HepG2 (cell line): Measurements from ENCODE around the gene P3H3. TPM values are rescaled to one million over a fixed set of nuclear protein-coding genes. Genes with fewer than 3 reads are reported as not detected.

ENCODE experiments used
- ATAC-seq: fragments of 200-7000 bp; cut with Tn5 transposase; 3 replicates; pipeline ENCODE4 v1.9.1; 2020; ENCODE audit warnings: mild to moderate bottlenecking, moderate library complexity
- BruUV-seq: library from RNA; stranded (reverse); fragments of 400-500 nt; replicated peaks from 2 replicates; lab custom pipeline; 2021; lab: Mats Ljungman, UMichigan
- CTCF ChIA-PET: fragments of 300-600 bp; formaldehyde crosslinking; extraction: SDS; loops from one replicate; lab custom pipeline; 2021; ENCODE audit warnings: low total read pairs, inconsistent platforms, low intra/inter-chr PET ratio; lab: Yijun Ruan, JAX
- POLR2A ChIA-PET: fragments of 350-600 bp; sonication (Branson Sonifier 250); formaldehyde crosslinking; loops from one replicate; lab custom pipeline; 2020; ENCODE audit warnings: antibody characterized with exemption, inconsistent platforms; lab: Yijun Ruan, JAX
- DNase-seq: peaks from one replicate; pipeline ENCODE4 v3.0.0-alpha.2; 2015; ENCODE audit warnings: low spot score
- FAIRE-seq: peaks from 3 replicates; lab custom pipeline; 2011; peaks lifted over from hg19 to GRCh38; lab: Jason Lieb, UNC
- H2AFZ ChIP-seq: one replicate; pipeline ENCODE4 v1.6.1; 2011; ENCODE audit warnings: low read length, inconsistent platforms
- H3K27ac ChIP-seq: fragments of 300-600 bp; 3 replicates; pipeline ENCODE4 v1.8.0; 2011; ENCODE audit warnings: mixed run types, mild to moderate bottlenecking, mixed read lengths, low read length, inconsistent platforms; ENCODE audit not compliant: insufficient read depth; ENCODE audit errors: extremely low read length
- H3K27me3 ChIP-seq, 2 experiments: fragments of 200-600 bp in 1 of 2; 2 replicates in 1 of 2; 3 replicates in 1 of 2; pipeline versions ENCODE4 v1.6.0 to v1.8.0; 2011; ENCODE audit warnings: low read length in 2 of 2, mild to moderate bottlenecking in 2 of 2, moderate library complexity in 2 of 2, inconsistent platforms in 1 of 2; ENCODE audit not compliant: insufficient read depth in 2 of 2, control insufficient read depth in 1 of 2
- H3K36me3 ChIP-seq, 2 experiments: fragments of 200-600 bp in 1 of 2; replicated peaks in 1 of 2; 2 replicates in 1 of 2; 3 replicates in 1 of 2; pipeline versions ENCODE4 v1.5.1 to v1.8.0; 2011; ENCODE audit warnings: low read length in 2 of 2, inconsistent platforms in 1 of 2; ENCODE audit not compliant: insufficient read depth in 2 of 2, control insufficient read depth in 1 of 2
- H3K4me1 ChIP-seq: 2 replicates; pipeline ENCODE4 v1.5.1; 2012; ENCODE audit warnings: low read length, inconsistent platforms; ENCODE audit not compliant: insufficient read depth
- H3K4me2 ChIP-seq: 2 replicates; pipeline ENCODE4 v1.6.0; 2011; ENCODE audit warnings: low read depth, low read length, inconsistent platforms
- H3K4me3 ChIP-seq, 3 experiments: fragments of 200-600 bp in 1 of 3; sonication (generic), shearing (Covaris generic) in 1 of 3; replicated peaks in 1 of 3; 2 replicates each; pipeline ENCODE4 v1.5.1; 2011 to 2016; ENCODE audit warnings: low read length in 3 of 3, inconsistent platforms in 2 of 3, low read depth in 2 of 3, mild to moderate bottlenecking in 2 of 3, control low read depth in 1 of 3, mixed read lengths in 1 of 3; ENCODE audit not compliant: insufficient read depth in 1 of 3
- H3K79me2 ChIP-seq: one replicate; pipeline ENCODE4 v1.6.1; 2011; ENCODE audit warnings: low read length, inconsistent platforms; ENCODE audit not compliant: insufficient read depth
- H3K9ac ChIP-seq: 2 replicates; pipeline ENCODE4 v1.6.0; 2011; ENCODE audit warnings: mild to moderate bottlenecking, low read depth, low read length, inconsistent platforms; ENCODE audit not compliant: insufficient read depth
- H3K9me3 ChIP-seq: 2 replicates; pipeline ENCODE4 v1.5.1; 2012; ENCODE audit warnings: mild to moderate bottlenecking, low read length
- H4K20me1 ChIP-seq: 2 replicates; pipeline ENCODE4 v1.6.0; 2011; ENCODE audit warnings: inconsistent platforms, mild to moderate bottlenecking, low read length, moderate library complexity; ENCODE audit not compliant: insufficient read depth
- AGO2 ChIP-seq: fragments of 200-400 bp; formaldehyde crosslinking; optimal IDR thresholded peaks from 2 replicates; pipeline ENCODE3; 2017; ENCODE audit warnings: mild to moderate bottlenecking, low read depth, low read length, moderate library complexity
- RBFOX2 ChIP-seq: fragments of 200-400 bp; formaldehyde crosslinking; IDR thresholded peaks from 2 replicates; pipeline ENCODE4 v1.6.1; 2017; ENCODE audit warnings: low read depth, mild to moderate bottlenecking, low read length
- SRSF4 ChIP-seq: fragments of 200-400 bp; formaldehyde crosslinking; IDR thresholded peaks from one replicate; pipeline ENCODE4 v1.6.1; 2018; ENCODE audit warnings: mild to moderate bottlenecking, low read depth, low read length, moderate library complexity; ENCODE audit not compliant: poor library complexity, severe bottlenecking
- ZNF615 ChIP-seq: sonication (generic); formaldehyde crosslinking; IDR thresholded peaks from 2 replicates; pipeline ENCODE4 v1.5.0; 2020; ENCODE audit warnings: mild to moderate bottlenecking, missing genetic modification reagents, borderline replicate concordance
- WGBS: methylation state at CpG from one replicate; pipeline ENCODE4 v1.1.6; 2017; ENCODE audit warnings: low lambda C conversion rate; 5-methylcytosine and 5-hydroxymethylcytosine counted together
- in situ Hi-C: cut with HindIII; loops from 2 replicates; pipeline ENCODE4 v1.10.0; 2017; ENCODE audit warnings: low pct_unique_long_range_greater_than_20kb; ENCODE audit not compliant: extremely low pct_ligation_motif_present
- intact Hi-C: fragments of 100-400 bp; cut with micrococcal nuclease; formaldehyde crosslinking; loops from one replicate; pipeline ENCODE4 v1.10.0; 2022; ENCODE audit not compliant: unreplicated experiment
- polyA plus RNA-seq, 8 experiments: library from polyadenylated mRNA; depleted of rRNA in 3 of 8; stranded (reverse) in 7 of 8; unstranded in 1 of 8; fragments of >200 nt; fragmentation: Illumina TruSeq in 4 of 8; extraction: Trizol in 4 of 8; gene quantifications; 2 replicates each; pipeline versions ENCODE4 v1.2.1 to v1.2.3, GENCODE V29; 2011 to 2016; ENCODE audit warnings: low read depth in 4 of 8, missing spikeins in 1 of 8, mixed read lengths in 1 of 8; ENCODE audit not compliant: insufficient read depth in 1 of 8
- total RNA-seq, 5 experiments: library from RNA; depleted of rRNA; stranded (reverse); fragments of >200 nt; fragmentation: Illumina TruSeq; extraction: Trizol; gene quantifications; 2 replicates each; pipeline ENCODE4 v1.2.3, GENCODE V29; 2016; ENCODE audit warnings: low read depth in 1 of 5

The P3H3 gene
- total and polyA plus RNA-seq, 2 of the 13 experiments (the other 11 are each of a cell fraction or from before 2014, with no cell fraction given), result 20.1 to 20.5 TPM

GRCh38 chr12:6838854-6839253 lies 10.6 kb downstream of the P3H3 start:
- intact Hi-C loops, result no loop called here
- no peak overlapping the region for H2AFZ ChIP-seq
- TF ChIP-seq SRSF4, result no peak
- peak; percentile 45; the same call in 1 of the 2 replicates for TF ChIP-seq RBFOX2
- TF ChIP-seq, all 625 proteins: peak for 1
- no peak overlapping the region for H3K4me2 ChIP-seq
- no peaks in the 10 kb centered on the region for H3K9me3 ChIP-seq
- in situ Hi-C loops, result no loop called here
- H3K36me3 ChIP-seq, result peaks cover 8 to 25% of the 10 kb centered on the region in 2 experiments; a peak in 4 of 5 replicates
- FAIRE-seq (no peak), ATAC-seq (no peak), DNase-seq (no peak)
- CTCF ChIA-PET, result no interaction called here
- POLR2A ChIA-PET, result interaction anchor here (2.0 to 2.7 kb wide), 2 partner anchors 13 to 28 kb away, joined by 5 to 17 read pairs; partner anchors contain the start of genes CDCA3, TPI1 and USP5
- no peaks in the 10 kb centered on the region for H3K27me3 ChIP-seq
- BruUV-seq, result no TSS peak
- no peak overlapping the region for H3K4me3 ChIP-seq
- H3K27ac ChIP-seq, result no peak overlapping the region
- no peaks in the 10 kb centered on the region for H3K79me2 ChIP-seq
- no peak overlapping the region for H3K9ac ChIP-seq
- 98% methylated on average over 11 of the region's 16 CpGs for WGBS
- no peaks in the 10 kb centered on the region for H4K20me1 ChIP-seq
- no peaks in the 10 kb centered on the region for H3K4me1 ChIP-seq

DNA sequence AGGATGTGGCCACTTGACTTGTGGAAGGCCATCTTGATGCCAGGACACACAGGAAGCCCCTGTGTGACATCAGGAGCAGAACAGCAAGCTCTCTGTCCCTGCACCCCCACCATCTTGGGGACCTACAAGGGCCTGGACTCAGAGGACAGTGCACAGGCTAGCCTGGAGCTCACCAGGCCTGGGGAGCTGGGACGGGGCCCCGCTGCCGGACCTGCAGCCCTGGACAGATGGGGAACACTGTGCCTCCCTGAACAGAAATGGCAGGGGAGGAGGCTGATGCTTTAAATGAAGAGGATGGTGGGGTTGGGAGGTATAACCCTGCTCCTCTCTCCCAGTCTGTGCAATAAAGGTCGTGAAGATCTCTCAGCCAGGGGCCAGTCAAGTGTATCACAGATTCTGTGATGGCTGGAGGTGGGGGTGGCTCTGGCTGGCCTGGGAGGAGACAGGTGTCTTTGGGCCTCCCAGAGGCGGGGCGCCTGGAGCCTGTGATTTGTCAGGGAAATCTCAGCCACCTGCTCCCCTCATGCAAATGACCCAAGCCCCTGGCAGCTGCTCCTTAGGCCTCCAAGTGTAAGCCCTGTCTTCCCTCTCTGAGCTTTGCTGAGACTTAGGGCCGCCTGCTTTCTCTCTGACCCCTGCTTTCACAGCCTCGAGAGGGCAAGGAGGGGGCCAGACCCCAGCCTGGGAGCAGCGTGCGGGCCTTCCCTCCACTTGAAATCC lies 11.4 kb downstream of the P3H3 start:
- no peaks in the 10 kb centered on the region for H4K20me1 ChIP-seq
- no TSS peak for BruUV-seq
- 84% methylated on average over 7 of the region's 10 CpGs for WGBS
- ATAC-seq, result no peak
- CTCF ChIA-PET, result no interaction called here
- DNase-seq, result no peak
- H3K27me3 ChIP-seq, result no peaks in the 10 kb centered on the region
- no peak overlapping the region for H3K27ac ChIP-seq
- no peaks in the 10 kb centered on the region for H3K79me2 ChIP-seq
- no peak overlapping the region for H3K4me3 ChIP-seq
- H3K4me1 ChIP-seq, result no peaks in the 10 kb centered on the region
- no peak overlapping the region for H2AFZ ChIP-seq
- intact Hi-C loops, result no loop called here
- no peak overlapping the region for H3K9ac ChIP-seq
- H3K36me3 ChIP-seq, result peaks cover 10 to 19% of the 10 kb centered on the region in 2 experiments; a peak in 4 of 5 replicates
- POLR2A ChIA-PET, result interaction anchor here (2.0 to 2.7 kb wide), 2 partner anchors 12 to 27 kb away, joined by 5 to 17 read pairs; partner anchors contain the start of genes CDCA3, TPI1 and USP5
- no peak for FAIRE-seq
- TF ChIP-seq AGO2, result peak; percentile 32
- no peak for TF ChIP-seq ZNF615
- H3K9me3 ChIP-seq, result no peaks in the 10 kb centered on the region
- no peak overlapping the region for H3K4me2 ChIP-seq
- in situ Hi-C loops, result no loop called here
